ENCODE data around the gene C13orf46. TPM values are rescaled to one million over a fixed set of nuclear protein-coding genes. Genes with fewer than 3 reads are reported as not detected.

Gene C13orf46
- total and polyA plus RNA-seq, 8 donors = 2.9 to 23.1 (median 10.6) TPM

GRCh38 chr13:113921763-113922162 lies 52.1 kb downstream of the C13orf46 start:
- no peak for TF ChIP-seq CTCF (IDR thresholded peaks at IDR 0.05)

GRCh38 chr13:113920606-113921286 lies 53.1 kb downstream of the C13orf46 start:
- H3K36me3 ChIP-seq = no peaks in the 10 kb centered on the region
- no peak for TF ChIP-seq CTCF (IDR thresholded peaks at IDR 0.05)
- DNase-seq = peak in 3 of 6 donors; percentile 1 to 21 (median 13)
- no peak for FAIRE-seq
- 90 to 94% methylated on average over 13 of the region's 13 CpGs for WGBS, 2 donors
- H3K4me3 ChIP-seq = no peak overlapping the region
- H3K9me3 ChIP-seq = no peaks in the 10 kb centered on the region
- intact Hi-C loops (cut with DNase I) = no loop called here
- ATAC-seq = peak in 1 of 4 donors; percentile 31
- no peak overlapping the region for H3K27ac ChIP-seq
- H3K27me3 ChIP-seq = no peaks in the 10 kb centered on the region
- H3K4me1 ChIP-seq = no peaks in the 10 kb centered on the region

More at GRCh38 chr13:113921763-113922162, 52.1 kb downstream of the C13orf46 start:
- no peaks in the 10 kb centered on the region for H3K9me3 ChIP-seq
- intact Hi-C loops (cut with DNase I) = no loop called here
- 50 to 53% methylated on average over 1 of the region's 1 CpG for WGBS, 2 donors
- no peaks in the 10 kb centered on the region for H3K4me1 ChIP-seq
- DNase-seq (peak in 1 of 6 donors; percentile 7), FAIRE-seq (no peak), ATAC-seq (no peak)
- H3K27me3 ChIP-seq = no peaks in the 10 kb centered on the region
- H3K4me3 ChIP-seq = no peak overlapping the region
- no peak overlapping the region for H3K27ac ChIP-seq
- no peaks in the 10 kb centered on the region for H3K36me3 ChIP-seq

- Histone ChIP-seq H3K27ac (no peak overlapping the region), H3K36me3 (no peaks in the 10 kb centered on the region), H3K4me3 (no peak overlapping the region), H3K4me1 (no peaks in the 10 kb centered on the region), H3K9me3 (no peaks in the 10 kb centered on the region), H3K27me3 (no peaks in the 10 kb centered on the region)
- 78% methylated on average over 9 of the region's 9 CpGs for WGBS, 2 donors
- intact Hi-C loops (cut with DNase I) = no loop called here
- FAIRE-seq (no peak), DNase-seq (peak in 3 of 6 donors; percentile 1 to 18 (median 8)), ATAC-seq (no peak)
- TF ChIP-seq CTCF (IDR thresholded peaks at IDR 0.05) = no peak
These were observed 53.9 kb downstream of the C13orf46 start for GRCh38 chr13:113919761-113920559.

- no peaks in the 10 kb centered on the region for H3K9me3 ChIP-seq
- no peak overlapping the region for H3K4me3 ChIP-seq
- WGBS, 2 donors = 77 to 80% methylated on average over 23 of the region's 23 CpGs
- TF ChIP-seq CTCF (IDR thresholded peaks at IDR 0.05) = no peak
- FAIRE-seq (no peak), DNase-seq (peak in 3 of 6 donors; percentile 4 to 50 (median 10)), ATAC-seq (no peak)
- no peaks in the 10 kb centered on the region for H3K4me1 ChIP-seq
- no peak overlapping the region for H3K27ac ChIP-seq
- no peaks in the 10 kb centered on the region for H3K36me3 ChIP-seq
- intact Hi-C loops (cut with DNase I) = no loop called here
- H3K27me3 ChIP-seq = no peaks in the 10 kb centered on the region
These were observed 54.7 kb downstream of the C13orf46 start for GRCh38 chr13:113918981-113919701.
